Stimulated activated CD4-positive, alpha-beta T cell treated with anti-CD3 and anti-CD28 coated beads, TNF-alpha, amount 100 ng/mL, for 4 hours (primary cell): ENCODE data around the gene UBXN6.

Source experiments
- DNase-seq, 3 experiments: peaks; one replicate each; pipeline ENCODE4 v3.0.0-alpha.2; 2020; ENCODE audit warnings: low read depth in 3 of 3

Gene UBXN6, protein sequence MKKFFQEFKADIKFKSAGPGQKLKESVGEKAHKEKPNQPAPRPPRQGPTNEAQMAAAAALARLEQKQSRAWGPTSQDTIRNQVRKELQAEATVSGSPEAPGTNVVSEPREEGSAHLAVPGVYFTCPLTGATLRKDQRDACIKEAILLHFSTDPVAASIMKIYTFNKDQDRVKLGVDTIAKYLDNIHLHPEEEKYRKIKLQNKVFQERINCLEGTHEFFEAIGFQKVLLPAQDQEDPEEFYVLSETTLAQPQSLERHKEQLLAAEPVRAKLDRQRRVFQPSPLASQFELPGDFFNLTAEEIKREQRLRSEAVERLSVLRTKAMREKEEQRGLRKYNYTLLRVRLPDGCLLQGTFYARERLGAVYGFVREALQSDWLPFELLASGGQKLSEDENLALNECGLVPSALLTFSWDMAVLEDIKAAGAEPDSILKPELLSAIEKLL

DNA sequence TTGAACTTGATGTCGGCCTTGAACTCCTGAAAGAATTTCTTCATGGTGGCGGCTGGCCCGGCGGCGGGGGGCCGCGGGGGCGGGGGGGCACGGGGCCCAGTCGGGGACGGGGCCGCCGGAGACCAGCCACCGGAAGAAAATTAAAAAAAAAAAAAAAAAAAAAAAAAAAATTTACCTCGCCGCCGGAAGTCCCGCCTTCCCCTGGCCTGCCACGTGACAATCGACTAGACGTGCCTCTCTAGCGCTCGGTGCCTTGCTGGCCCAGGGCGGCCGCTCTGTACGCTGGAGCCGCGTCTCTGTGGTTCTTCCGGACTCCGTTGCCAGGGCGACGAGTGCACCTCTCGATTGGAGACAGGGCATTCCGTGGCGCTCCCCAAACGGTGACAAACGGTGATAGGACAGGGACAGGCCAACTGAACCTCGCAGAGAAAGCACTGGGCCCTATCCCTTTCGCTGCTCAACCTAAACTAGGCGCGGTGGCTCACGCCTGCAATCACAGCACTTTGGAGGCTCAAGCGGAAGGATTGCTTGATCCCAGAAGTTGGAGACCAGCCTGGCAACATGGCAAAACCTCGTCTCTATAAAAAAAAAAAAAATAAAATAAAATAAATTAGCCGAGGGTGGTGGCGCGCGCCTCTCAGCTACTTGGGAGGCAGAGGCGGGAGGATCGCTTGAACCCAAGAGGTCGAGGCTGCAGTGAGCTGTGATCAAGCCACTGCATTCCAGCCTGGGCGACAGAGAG is at the start of gene UBXN6:
TSS of gene UBXN6 (minus strand) at position 141 of the 742 bp plus-strand sequence. CDS start at position 44, 97 bp downstream.
- peak; percentile 88 to 95 (median 94) for DNase-seq

DNA sequence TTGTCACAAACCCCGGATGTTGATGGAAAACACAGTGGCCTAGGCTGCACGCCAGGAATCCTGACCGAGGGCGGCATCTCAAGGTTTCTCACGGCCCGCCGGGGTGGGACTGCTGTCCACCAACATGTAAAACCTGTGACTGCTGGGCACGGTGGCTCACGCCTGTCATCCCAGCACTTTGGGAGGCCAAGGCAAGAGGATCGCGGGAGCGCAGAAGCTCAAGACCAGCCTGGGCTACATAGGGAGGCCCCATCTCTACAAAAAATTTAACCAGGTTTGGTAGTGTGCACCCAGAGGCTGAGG is 49.5 kb upstream of the UBXN6 start:
- no peak for DNase-seq

DNA sequence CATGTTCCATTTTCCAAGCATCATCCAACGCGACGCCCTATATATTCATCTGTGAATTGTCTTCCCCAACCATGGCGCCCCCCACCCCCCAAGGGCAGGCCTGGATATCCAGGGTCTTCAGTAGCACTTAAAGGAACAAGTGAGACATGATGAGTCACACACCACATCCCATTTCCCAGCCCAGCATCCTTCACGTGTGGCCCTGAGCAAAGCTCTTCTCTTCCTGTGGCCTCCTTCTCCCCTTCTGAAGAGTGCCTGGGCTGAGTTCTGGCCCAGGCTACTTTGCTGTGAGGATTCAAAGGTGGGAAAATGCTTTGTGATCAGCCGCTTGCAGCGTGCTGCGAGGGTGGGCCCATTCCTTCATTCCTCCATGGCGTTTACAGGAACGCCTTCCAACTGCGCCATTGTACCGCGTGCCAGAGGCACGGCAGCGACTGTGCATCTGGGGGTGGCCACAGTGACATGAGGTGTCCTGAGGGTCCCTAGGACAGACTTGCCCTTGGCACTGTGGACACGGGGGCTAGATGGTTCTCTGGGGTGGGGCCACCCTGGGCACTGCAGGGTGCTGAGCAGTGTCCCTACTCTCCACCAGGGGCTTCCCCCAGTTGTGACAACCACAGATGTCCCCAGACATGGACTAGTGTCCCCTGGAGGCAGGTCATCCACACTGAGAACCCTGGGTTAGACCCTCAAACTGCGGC is 49.0 kb upstream of the UBXN6 start:
- DNase-seq: no peak

DNA sequence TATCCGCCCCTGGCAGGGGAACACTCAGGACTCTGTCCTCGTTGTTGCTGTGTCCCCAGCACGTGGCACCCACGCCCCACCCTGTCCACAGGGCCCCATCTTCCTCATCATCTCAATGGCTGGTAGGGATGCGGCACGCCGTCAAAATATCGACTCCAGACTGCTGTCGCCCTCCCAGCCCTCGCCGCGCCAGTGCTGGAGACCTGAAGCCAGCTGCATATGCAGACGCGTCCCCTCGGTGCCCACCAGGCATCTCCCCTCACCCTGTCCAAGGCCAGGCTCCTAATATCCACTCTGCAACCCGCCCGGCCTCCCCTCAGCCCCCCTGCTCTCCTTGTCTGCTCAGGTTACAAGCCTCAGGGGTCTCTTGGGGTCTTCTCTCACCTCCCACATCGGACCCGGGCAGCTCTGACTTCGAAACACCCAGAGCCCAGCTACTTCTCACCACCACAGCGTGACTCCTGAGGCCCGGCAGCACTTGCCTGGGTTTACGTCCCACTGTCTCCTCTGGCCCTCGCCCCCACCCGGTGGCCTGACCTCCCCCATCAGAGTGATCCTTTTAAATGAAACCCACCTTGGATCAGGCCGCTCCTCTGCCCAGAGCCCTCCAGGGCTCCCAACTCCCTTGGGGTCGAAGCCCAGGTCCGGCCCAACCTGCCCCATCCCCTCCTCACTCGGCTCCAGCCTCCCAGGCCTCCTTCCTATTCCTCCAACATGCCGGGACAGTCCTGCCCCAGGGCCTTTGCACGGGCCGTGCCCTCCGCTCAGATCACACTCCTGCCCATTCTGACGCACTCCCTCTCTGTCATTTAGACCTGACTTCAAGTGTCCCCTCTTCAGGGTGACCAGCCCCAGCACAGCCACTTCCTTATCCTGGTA is 48.2 kb upstream of the UBXN6 start:
- no peak for DNase-seq

DNA sequence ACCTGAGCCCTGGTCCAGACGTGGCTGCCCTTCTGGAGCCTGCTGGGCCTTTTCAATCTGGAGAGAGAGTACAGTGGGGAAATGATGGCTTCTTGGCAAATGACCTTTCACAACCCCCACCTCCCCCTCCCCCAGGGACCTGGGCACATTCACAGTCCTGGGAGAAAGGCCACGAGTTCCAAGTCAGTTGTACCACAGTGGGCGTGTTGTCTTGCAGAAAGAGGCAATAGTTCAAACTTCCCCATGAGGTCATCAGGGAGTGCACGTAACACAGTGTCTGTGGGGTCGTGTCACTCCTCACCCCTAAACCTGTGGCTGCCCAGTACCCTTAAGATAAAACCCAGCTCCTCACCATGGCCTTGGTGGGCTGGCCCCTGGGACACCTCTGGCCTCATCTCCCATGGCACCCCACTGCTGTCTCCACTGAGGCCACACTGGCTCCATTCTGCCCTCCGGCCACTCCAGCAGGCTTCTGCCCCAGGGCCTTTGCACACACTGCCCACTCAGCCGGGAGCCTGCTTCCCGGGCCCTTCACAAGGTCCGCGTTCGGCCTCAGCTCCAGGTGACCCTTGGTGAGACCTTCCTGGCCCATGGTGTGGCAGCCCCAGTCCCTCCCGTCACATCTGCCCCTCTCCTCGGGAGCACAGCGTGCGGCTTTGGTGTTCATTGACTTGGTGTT is 47.4 kb upstream of the UBXN6 start:
- DNase-seq: no peak

DNA sequence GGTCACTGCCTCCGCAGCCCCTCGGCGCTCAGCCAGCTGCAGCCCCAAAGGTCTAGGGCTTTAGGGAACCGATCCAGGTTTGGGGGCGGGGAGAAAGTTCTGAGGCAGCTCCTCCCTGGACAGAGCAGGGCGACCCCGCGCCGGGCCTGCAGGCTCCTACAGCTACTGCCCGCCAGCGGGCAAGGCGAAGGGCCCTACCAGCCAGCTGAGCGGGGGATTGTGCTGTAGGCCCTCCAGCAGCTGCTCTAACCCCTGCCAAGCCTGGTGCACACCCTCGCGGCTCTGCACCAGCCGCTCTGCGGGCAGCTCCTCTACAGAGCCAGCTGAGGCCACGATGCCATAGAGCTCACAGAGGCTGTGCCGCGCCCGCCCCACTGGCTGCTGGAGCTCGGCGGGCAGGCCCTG is 46.7 kb upstream of the UBXN6 start:
- no peak for DNase-seq

DNA sequence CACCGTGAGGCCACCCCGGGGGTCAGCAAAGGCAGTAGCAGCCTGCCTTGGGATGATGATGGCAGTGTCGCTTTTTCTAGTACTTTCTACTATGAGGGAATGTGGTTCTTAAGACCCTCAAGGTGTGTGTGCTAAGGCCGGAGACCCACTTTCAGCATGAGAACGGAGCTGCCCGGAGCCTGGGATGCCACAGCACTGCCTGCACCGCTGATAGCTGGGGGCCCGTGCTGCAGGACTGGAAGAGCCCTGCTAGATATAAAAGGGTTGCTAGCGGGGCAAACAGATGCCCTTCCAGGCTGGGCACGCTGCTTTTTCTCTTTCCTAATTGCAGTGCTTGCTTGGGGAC is 46.2 kb upstream of the UBXN6 start:
- DNase-seq: no peak

DNA sequence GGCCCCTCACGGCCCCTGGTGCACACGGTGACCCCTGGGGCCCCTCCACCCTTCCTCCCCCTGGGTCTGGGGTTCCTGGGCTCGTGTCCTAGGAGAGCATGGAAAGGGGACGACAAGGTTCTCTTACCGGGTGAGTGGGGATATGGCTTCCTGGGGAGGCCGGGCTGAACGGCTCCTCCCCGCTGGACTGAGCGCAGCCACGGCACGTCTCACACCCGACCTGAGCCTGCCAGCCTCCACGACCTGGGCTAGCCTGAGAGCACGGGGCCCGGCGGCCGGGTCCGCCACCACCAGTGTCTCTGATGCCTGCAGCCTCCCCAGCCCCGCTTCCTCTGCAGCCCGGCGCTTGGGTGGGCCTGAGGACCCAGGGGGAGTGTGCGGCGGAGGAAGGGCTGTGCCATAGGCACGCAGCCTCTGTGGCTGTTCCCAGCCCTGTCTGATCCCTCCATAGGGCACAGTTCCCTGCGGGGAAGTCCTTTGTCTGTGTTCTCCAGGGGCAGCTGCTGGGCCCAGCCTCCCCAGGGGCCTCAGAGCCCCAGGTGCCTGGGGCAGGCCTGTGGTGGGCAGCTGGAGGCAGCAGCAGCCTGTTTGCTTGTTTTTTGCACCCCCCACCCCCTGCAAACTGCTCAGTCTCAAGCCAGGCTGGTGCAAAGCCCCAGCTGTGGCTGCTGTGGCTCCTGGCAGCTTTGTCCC is 45.7 kb upstream of the UBXN6 start:
- no peak for DNase-seq

DNA sequence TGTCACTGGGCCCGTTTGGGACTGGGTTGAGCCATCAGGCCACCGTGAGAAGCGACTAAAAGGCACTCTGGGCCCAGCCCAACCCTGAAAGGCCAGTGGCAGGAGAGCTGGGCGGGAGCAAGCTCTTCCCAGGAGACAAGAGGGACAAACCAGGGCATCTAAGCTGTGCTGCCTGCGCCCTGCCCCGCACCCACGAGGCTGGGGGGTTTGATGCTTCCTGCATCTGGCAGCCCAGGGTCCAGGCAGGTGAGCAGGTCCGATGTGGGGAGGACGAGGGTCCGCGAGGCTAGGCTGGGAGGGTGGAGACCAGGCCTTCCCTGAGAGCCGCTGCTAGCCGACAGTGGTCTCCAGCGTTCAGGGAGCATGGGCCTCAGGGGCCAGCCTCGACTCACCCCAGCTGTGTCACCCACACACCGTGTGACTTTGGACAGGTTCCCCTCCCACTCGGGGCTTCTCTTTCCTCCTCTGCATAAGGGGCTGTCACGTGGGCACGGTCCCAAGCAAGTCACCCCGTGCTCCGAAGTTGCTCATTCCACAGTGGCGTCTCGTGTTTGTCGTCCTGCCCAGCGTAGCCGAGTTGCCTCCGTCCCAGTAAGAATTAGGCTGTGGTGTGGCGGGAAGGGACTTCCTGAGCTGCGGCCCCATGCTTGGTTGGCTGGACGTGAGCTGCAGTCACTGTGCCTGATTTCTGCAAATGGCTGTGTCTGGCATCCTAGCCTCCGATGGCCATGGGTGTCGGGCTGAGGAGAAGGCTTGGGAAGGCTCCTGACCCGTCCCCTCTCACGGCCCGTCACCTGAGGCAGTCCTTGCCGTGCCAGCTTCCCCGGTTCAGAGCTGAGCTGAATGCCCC is 44.9 kb upstream of the UBXN6 start:
- DNase-seq: no peak

DNA sequence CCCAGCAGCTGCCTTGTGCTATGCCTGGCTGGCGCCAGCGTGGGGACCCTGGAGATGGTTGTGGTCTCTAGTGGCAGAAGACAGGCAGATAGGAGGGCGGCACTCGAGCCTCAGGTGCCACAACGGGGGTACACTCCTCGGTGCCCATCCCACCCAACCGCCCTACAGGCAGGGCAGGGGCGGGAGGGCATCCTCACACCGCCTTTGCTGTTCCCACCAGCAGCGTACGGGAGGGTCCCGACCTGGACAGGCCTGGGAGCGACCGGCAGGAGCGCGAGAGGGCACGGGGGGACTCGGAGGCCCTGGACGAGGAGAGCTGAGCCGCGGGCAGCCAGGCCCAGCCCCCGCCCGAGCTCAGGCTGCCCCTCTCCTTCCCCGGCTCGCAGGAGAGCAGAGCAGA is 44.1 kb upstream of the UBXN6 start:
- DNase-seq: no peak

DNA sequence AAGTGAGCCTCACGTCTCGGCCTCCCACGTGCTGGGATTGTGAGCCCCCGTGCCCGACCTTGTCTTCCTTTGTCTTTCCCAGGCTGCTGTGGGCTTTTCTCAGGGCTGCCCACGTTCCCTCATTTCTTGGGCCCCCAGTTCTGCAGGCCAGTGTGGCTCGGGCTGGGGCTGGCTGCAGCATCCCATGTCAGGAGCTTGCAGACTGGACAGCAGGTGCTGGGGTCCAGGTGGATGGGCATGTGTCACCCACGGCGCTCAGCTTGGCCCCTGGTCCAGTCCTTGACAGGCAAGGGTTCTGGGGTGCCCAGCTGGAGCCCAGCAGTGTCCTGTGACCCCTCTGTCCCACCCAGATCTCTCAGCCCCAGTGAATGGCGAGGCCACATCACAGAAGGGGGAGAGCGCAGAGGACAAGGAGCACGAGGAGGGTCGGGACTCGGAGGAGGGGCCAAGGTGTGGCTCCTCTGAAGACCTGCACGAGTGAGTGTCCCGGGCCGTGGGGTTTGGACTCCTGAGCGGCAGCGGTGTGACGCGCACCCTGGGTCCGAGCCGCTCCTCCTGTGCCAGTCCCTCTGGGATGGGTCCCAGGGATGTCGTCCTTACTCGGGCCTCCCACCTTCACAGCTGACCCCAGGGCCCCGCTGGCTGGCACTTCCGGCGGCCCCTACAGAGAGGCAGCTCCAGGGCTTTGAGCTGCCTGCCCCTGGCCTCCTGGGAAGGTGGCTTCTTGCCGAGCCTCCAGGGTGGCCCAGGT is 43.4 kb upstream of the UBXN6 start:
- DNase-seq: no peak

DNA sequence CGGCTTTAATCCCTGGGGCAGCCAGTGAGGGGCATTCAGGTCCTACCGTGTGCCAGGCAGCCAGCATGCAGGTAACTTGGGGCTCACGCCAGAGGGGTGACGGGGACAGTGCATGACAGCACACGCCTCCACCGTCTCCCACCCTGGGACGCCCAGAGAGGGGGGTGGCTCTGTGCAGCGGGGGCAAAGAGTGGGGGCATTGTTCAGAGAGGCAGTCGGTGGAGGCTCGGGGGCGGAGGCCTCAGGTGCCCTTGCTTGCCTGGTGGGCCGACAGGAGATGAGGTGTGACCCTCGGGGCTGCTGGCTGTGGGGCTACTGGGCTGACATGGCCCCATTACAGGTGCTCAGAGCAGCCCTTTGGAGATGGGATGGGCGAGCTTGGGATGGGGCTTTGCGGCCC is 42.3 kb upstream of the UBXN6 start:
- DNase-seq: no peak

DNA sequence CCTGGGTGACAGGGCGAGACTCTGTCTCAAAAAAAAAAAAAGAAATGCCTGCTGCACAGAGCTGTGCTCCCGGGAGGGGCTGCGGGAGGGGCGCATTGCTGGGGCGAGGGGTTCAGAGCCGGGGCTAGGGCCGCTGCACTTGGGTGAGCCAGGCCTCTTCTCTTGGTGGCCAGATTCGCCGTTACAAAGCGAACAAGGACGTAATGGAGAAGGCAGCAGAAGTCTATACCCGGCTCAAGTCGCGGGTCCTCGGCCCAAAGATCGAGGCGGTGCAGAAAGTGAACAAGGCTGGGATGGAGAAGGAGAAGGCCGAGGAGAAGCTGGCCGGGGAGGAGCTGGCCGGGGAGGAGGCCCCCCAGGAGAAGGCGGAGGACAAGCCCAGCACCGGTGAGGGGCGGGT is 41.7 kb upstream of the UBXN6 start:
- DNase-seq: no peak

DNA sequence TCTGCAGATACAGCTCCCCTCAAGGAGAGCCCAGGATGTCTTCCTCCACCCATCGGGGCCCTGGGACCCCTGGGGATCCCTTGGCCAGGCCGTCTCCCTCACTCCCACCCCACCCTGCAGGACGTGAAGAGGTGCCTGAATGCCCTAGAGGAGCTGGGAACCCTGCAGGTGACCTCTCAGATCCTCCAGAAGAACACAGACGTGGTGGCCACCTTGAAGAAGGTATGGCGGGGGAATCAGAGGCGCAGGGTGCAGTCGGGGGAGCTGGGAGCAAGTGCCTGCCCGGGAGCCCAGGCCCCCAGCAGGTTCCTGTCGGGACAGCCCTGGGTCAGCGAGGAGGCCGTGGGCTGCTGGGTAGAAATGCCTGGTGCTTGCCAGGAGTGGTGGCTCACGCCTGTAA is 41.1 kb upstream of the UBXN6 start:
- DNase-seq: no peak

DNA sequence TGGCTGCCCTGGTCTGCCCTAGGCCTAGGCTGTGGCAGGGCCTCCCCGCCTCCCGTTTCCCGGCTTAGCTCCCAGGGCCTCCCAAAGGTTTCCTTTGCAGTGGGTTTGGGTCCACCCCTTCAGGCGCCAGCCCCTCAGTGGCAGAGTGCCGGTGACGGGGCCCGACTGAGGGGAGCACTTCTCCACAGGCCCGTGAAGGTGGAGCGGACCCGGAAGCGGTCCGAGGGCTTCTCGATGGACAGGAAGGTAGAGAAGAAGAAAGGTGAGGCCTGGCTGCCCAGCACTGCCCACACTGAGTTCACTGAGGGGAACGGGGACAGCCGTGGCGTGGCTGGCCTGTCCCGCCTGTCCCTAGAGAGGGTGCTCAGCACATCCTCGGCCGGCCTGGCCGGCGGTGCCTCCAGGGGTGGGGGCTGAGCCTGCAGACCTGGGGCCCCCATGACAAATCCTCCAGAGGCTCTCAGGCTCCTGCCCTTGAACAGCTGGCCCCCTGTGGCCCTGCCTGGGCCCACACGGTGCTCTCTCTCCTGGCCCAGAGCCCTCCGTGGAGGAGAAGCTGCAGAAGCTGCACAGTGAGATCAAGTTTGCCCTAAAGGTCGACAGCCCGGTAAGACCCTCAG is 40.3 kb upstream of the UBXN6 start:
- DNase-seq: no peak

DNA sequence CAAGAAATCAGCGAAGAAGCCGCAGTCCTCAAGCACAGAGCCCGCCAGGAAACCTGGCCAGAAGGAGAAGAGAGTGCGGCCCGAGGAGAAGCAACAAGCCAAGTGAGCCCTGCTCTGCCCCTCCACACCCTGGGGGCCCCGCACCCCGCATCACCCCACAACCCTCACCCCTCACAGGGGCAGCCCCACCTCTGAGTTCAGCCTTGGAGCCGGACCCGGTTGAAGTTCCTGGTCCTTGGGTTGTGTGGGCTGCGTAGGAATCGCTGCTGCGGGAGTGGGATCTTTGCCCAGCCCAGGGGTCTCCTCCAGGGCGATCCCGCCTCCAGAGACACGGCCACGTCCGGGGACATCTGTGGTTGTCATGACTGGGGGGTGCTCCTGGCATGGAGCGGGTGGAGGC is 38.7 kb upstream of the UBXN6 start:
- DNase-seq: no peak

DNA sequence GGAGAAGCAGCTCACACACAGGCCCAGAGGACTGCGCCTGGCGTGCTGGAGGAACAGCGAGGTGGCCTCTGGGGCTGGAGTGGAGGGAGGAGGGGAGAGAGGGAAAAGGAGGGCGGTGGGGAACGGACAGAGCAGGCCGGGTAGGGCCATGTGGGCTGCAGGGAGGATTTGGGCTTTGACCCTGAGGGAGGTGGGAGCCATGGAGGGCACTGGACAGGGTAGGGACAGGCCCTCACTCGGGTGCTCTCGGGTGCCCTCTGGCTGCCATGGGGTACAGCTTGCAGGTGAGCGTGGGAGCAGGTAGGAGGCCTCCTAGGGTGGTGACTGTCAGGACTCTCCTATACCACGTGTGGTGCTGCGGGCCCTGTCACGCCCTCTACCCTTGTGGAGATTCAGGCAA is 37.9 kb upstream of the UBXN6 start:
- no peak for DNase-seq

DNA sequence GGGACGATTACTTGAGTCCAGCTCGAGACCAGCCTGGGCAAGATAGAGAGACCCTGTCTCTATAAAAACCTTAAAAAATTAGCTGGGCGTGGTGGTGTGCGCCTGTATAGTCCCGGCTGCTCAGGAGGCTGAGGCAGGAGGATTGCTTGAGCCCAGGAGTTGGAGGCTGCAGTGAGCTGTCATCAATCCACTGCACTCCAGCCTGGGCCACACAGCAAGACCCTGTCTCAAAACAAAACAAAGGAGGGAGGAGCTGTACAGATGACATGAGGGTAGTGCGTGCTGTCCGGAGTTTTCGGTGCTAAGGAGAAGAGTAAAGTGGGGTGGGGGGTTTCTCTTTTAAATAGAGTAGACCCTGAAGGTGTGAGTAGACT is 37.1 kb upstream of the UBXN6 start:
- DNase-seq: no peak
